Measurements from ENCODE around the gene GP5. TPM values are rescaled to one million over a fixed set of nuclear protein-coding genes. Genes with fewer than 3 reads are reported as not detected.

Gene GP5
- total RNA-seq, 1 experiment from 2014 or later = not detected

DNA sequence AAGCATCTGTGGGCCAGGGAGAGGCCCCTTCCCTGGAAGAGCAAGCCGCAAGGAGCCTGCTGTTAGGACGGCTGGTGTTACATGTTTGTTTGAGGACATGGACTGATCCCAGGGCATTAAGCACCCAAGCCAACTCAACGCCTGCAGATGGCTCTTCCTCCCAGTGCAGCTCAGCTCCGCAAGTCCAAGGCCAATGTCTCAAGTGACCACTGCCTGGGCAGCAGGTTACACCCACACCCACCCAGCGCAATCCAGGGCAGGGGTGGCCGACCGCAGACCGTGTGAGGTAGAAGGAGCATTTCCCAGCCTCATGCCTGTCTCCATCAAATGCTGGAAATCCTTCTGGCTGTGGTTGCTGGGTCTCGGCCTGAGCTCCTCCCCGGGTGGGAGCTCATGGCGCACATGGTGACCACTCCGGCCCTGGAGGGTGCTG lies 14.5 kb downstream of the GP5 start:
- H3K27me3 ChIP-seq (ENCODE audit: insufficient read depth, low read length) = no peaks in the 10 kb centered on the region
- H3K9ac ChIP-seq (ENCODE audit: extremely low read depth, insufficient read length, low read length) = no peak overlapping the region
- H3K14ac ChIP-seq (ENCODE audit: insufficient read depth, low read length) = no peak overlapping the region; the same call in 1 of the 2 replicates
- no peak overlapping the region for H3K18ac ChIP-seq (ENCODE audit: insufficient read length, low read depth, low read length)
- peak overlapping the region; percentile 58 for H4K8ac ChIP-seq (replicated peaks; ENCODE audit: insufficient read length, low read depth, low read length)
- no peak overlapping the region for H2AK5ac ChIP-seq (ENCODE audit: insufficient read length, low read length)
- H4K91ac ChIP-seq (ENCODE audit: insufficient read length, low read depth, low read length) = no peak overlapping the region
- no peak overlapping the region for H3K56ac ChIP-seq (ENCODE audit: insufficient read length, low read depth, low read length)
- no peaks in the 10 kb centered on the region; the same call in 1 of the 2 replicates for H3K4me1 ChIP-seq (ENCODE audit: insufficient read depth, low read length)
- no peak overlapping the region for H2AFZ ChIP-seq (ENCODE audit: low read length)
- no peak overlapping the region for H2BK20ac ChIP-seq (ENCODE audit: low read depth, low read length, poor library complexity, severe bottlenecking)
- no peak overlapping the region for H3T11ph ChIP-seq (ENCODE audit: low read length)
- no peaks in the 10 kb centered on the region for H3K79me1 ChIP-seq (ENCODE audit: insufficient read depth, low read depth, low read length, poor library complexity, severe bottlenecking)
- H2BK15ac ChIP-seq (ENCODE audit: low read depth, low read length) = no peak overlapping the region
- H2BK5ac ChIP-seq (ENCODE audit: insufficient read length, low read length) = no peak overlapping the region
- no peak overlapping the region for H2BK120ac ChIP-seq (ENCODE audit: low read depth, low read length, poor library complexity, severe bottlenecking)
- H3K27ac ChIP-seq (ENCODE audit: insufficient read length, low read depth, low read length) = no peak overlapping the region
- H3K4me2 ChIP-seq (ENCODE audit: insufficient read depth, insufficient read length, low read length) = no peak overlapping the region
- peaks cover 39 to 53% of the 10 kb centered on the region in 2 experiments for H3K4me1 Mint-ChIP-seq
- H3K79me2 ChIP-seq (ENCODE audit: insufficient read depth, low read length) = no peaks in the 10 kb centered on the region
- no peaks in the 10 kb centered on the region for H4K20me1 ChIP-seq (ENCODE audit: control insufficient read depth, insufficient read depth, insufficient read length)
- peak; percentile 20 for DNase-seq
- H3K23me2 ChIP-seq (ENCODE audit: insufficient read length, low read depth, low read length, poor library complexity, severe bottlenecking) = no peaks in the 10 kb centered on the region
- H3K4ac ChIP-seq (ENCODE audit: low read depth, low read length) = no peak overlapping the region
- no peaks in the 10 kb centered on the region for H3K36me3 Mint-ChIP-seq (ENCODE audit: insufficient read depth in 1 of 3, low read depth in 3 of 3)
- no peak overlapping the region for H3K23ac ChIP-seq (ENCODE audit: insufficient read length, low read depth, low read length)
- TF ChIP-seq, protein P1, sequence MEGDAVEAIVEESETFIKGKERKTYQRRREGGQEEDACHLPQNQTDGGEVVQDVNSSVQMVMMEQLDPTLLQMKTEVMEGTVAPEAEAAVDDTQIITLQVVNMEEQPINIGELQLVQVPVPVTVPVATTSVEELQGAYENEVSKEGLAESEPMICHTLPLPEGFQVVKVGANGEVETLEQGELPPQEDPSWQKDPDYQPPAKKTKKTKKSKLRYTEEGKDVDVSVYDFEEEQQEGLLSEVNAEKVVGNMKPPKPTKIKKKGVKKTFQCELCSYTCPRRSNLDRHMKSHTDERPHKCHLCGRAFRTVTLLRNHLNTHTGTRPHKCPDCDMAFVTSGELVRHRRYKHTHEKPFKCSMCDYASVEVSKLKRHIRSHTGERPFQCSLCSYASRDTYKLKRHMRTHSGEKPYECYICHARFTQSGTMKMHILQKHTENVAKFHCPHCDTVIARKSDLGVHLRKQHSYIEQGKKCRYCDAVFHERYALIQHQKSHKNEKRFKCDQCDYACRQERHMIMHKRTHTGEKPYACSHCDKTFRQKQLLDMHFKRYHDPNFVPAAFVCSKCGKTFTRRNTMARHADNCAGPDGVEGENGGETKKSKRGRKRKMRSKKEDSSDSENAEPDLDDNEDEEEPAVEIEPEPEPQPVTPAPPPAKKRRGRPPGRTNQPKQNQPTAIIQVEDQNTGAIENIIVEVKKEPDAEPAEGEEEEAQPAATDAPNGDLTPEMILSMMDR (conservative IDR thresholded peaks at IDR 0.05) = no peak
- H3K4me3 Mint-ChIP-seq = no peak overlapping the region
- no peak overlapping the region for H2BK12ac ChIP-seq (ENCODE audit: insufficient read length, low read depth, low read length)
- no peaks in the 10 kb centered on the region for H3K9me3 ChIP-seq (ENCODE audit: control insufficient read depth, low read depth, low read length)
- peaks cover 6% of the 10 kb centered on the region for H3K27me3 Mint-ChIP-seq (ENCODE audit: low read depth)
- no CpG with 5 or more reads among the region's 12 CpGs for WGBS (ENCODE audit: extremely low coverage, insufficient read length, low lambda C conversion rate)
- H3K9me3 Mint-ChIP-seq = no peaks in the 10 kb centered on the region
- no peak overlapping the region for H4K5ac ChIP-seq (ENCODE audit: insufficient read length, low read depth, low read length)
- no peak overlapping the region for H3K27ac Mint-ChIP-seq

All from H9 (cell line).